NCI-H524 (cell line): Measurements from ENCODE around the gene TMTC2.
A peak's percentile ranks its signal among the peaks of the same experiment; 100 is the strongest.
"Not testable (repeated sequence)": the region's sequence is repeated elsewhere in the genome, so short reads cannot be mapped to it uniquely, and the experiment has no call there.

Experiments used
- DNase-seq, 2 experiments: peaks; one replicate each; lab custom pipeline; 2025; lab: John Stamatoyannopoulos, UW

TMTC2 gene

DNA sequence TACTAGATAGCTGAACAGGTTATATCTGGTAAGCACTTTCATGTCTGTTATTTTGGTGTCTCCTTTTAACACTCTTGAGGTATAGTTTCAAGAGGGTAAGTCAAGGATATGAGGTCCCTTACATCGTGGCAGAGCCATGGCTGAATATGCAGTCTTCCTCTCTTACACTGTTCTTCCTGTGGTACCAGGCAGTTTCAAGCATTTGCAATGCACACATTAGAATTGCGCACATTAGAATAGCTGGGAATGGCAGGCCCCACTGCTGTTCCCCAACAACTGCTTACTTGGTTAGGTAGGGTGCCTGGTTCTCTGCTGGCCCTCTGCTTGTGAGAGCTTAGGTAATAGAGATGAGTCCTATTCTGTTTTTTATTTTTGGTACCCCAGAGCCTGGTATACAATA, 41.2 kb downstream of the TMTC2 start:
- no peak for DNase-seq

DNA sequence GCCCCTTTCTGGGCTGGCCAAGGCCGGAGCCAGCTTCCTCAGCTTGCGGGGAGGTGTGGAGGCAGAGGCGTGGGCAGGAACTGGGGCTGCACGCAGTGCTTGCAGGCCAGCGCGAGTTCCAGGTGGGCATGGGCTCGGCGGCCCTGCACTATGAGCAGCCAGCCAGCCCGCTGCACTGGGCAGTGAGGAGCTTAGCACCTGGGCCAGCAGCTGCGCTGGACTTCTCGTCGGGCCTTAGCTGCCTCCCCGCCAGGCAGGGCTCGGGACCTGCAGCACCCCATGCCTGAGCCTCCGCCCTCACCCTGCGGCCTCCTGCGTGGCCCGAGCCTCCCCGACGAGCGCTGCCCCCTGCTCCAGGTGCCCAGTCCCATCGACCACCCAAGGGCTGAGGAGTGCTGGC, 42.0 kb downstream of the TMTC2 start:
- no peak for DNase-seq

DNA sequence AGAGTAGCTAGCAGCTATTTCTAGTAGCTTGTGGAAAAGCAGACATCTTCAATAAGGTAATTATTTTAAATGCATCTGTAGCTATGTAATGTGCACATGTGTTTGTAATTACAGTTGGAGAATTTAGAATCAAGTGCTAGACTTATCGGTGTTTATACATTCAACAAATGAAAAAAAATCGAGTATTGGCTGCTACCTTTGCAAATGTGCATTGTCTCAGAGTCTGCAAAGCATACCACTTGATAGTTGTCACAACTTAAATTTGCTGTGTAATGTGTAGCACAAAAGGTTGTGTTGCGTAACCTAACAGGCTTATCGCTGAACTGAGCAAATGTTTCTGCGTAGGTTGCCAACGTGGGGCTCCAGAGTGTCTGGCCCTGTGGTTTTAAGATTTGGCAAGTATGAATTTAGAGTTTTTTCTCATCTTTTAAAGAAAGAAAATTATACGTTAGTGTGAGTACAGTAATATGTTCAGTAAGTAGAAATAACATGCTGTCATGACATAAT, 44.3 kb downstream of the TMTC2 start:
- no peak for DNase-seq

DNA sequence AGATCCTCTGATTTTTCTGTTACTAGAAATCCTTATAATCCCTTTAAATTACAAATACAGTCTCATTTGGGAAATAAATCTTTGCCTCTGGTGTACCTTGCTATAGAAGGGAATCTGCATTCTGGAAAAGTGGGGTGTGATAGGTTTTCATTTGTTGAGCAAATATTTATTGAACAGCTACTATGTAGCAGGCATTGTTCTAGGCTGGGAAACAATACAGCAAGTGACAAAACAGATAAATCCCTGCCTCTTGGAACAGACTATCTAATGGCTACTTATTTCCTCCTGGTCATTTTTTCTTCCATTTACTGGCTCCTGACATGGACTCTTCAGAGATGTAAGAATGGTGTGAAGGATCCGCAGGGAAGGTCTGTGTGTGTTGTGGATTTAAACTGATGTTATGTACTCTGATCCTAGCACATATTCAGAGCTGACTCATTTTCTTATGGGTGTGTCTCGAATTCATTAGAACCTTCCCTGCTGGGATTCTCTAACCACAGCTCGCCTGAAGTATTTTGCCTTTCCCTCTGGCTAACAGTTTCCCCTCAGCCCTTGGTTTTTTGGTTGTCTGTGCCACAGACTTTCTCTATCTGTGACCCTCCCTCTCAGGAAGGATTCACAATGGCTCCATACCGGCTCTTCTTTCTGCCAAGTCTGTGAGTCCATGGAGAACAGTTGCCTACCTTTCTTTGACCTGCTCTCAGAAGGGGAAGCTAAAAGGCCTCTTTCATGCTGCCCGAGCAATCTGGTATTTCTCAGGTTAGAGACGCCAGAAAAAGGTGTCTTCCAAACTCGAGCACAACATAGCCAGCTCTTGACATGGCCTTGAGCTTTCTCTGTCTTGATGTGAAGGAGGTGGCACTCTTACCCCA, 53.7 kb downstream of the TMTC2 start:
- DNase-seq = no peak

DNA sequence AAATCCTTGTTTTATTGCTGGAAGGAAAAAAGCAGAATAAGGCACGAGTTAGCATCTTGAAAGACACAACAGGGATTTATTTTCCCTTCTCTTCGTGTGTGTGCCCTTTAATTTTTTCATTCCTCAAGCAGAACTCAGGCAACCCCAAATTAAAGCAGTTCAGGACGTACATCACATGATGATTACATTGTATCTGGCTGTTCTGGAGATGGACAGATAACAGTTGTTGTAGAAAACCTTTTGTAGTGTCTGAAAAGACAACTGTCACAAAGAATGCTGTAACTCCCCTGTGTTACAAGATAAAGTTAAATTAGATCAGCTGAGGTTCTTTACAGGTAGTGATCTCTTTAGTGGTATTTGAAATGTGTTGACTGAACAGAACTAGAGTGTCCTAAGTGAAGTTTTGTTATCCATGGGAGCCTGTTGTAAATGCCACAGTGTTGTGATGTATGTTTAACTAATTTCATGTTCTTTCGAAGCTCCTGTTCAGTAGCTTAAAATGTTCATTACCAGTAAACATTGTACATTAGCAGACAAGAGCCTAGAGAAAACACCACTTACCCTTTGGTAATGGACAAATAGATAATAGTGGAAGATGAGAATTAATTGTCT, 58.5 kb downstream of the TMTC2 start:
- DNase-seq = no peak

DNA sequence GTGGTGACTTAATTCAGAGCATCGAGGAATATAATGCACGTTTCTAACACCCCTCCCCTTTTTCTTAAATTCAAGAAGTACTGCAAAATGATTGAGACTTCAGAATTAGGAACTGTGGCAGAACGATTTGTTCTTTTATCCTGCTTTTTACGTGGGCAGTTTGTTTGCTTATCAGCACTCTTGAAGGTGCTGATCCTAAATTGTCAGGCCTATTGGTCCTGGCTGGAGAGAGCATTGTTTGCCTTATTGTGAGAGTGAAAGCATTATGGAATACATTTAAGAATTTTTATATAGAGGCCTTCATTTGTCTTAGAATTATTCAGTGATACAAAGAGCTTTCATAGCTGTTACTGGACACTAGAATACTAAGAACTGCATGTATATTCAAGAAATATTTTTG, 59.1 kb downstream of the TMTC2 start:
- DNase-seq = no peak

DNA sequence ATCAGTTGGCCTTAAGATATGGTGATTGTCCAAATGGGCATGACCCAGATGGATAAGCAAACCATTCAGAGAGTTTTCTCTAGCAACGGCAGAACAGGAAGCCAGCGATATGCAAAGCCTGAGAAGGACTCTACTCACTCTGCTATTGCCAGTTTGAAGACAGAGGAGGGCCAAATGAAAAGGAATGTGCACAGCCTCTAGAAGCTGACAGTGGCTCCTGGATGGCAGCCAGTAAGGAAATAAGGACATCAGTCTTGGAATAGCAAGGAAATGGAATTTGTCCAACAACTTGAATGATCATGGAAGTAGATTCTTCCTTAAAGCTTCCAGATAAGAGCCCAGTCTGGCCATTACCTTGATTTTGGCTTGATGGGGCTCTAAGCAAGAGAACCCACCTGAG, 60.0 kb downstream of the TMTC2 start:
- no peak for DNase-seq

DNA sequence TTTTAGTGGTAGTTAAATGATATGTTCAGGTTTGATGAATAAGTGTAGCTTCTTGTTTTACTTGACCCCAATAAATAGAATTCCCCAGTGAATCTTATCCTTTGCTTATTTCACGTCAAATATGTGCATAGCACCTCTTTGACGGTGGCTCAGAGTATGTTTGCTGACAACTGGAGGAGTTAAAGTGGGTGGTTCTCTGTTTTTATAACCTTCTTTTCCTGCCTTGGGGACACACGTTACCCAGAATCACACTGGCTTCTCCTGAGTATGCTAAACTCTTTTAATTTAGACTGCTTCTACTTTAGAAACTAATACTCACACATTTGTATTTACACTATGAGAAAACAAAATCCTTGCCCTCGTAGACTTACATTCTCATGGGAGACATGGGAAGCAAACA, 62.3 kb downstream of the TMTC2 start:
- no peak for DNase-seq

DNA sequence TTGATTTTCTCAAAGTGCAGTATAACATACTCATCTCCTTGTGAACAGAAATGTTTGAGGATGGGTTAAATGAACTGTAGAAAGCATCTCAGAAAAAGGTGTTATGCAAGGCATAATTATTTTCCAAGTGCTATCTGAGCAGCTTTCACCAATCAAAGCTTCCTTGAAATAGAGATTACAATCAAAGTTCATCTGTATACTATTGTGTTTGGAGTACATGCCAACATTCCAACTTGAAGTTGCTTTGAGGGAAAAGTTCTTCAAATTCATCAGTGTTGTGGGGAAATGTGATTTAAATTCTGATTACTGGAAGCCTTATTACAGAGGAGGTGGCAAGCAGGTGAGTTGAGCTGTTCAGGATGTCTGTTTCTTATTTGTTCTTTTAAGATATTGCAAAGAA, 68.2 kb downstream of the TMTC2 start:
- DNase-seq = no peak

DNA sequence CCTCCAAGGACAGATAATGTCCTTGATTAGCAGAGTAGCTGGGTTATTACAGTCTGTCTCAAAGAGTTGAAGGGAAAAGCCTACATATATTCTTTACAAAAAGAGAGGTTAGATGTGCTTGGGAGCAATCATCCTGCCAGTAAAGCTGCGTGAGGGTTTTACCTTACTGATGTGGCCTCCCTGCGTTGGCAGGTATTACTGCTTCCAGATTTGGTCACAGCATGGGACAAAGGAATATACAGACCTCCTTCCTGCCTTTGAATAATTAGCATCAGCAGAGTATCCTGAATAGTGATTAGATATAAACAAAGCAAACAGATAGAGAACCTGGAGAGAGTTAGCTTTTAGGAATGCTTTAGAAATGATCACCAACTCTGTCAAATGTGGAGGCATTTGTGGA, 69.6 kb downstream of the TMTC2 start:
- DNase-seq = no peak

DNA sequence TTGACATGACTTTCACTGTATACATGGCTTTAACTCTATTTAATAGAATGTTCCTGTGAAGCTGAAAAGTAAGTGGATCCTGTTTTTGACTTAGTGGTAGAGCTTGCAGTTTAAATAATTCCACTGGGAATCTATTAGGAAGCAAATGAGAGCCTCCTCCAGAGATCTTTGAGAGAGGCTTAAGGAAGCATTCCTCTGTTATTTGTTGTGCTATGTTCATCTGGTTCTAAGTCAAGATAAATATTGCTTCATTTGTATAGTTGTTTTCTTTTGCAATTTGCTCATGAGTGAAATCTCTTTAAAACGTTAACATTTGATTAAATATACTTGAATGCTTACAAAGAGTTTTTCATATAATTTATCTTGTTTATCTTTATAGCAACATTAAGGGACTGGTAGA, 70.4 kb downstream of the TMTC2 start:
- no peak for DNase-seq

DNA sequence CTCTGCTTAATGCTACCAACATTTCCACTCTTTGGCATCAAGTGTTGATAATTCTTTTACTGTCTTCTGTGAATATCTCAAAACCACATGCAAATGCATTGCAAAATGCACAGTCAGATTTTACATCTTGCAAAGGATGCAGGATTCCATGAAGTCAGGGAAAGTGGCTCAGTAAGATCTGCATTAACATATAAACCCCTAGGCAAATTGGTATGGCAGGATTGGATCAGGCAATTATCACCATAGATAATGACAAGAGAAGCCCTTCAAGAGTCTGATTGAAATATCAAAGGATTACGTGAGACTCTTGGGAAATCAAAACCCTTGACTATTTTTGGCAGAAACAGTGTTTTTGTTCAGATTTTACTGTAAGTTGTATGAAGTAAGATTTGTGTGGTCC, 71.0 kb downstream of the TMTC2 start:
- no peak for DNase-seq

DNA sequence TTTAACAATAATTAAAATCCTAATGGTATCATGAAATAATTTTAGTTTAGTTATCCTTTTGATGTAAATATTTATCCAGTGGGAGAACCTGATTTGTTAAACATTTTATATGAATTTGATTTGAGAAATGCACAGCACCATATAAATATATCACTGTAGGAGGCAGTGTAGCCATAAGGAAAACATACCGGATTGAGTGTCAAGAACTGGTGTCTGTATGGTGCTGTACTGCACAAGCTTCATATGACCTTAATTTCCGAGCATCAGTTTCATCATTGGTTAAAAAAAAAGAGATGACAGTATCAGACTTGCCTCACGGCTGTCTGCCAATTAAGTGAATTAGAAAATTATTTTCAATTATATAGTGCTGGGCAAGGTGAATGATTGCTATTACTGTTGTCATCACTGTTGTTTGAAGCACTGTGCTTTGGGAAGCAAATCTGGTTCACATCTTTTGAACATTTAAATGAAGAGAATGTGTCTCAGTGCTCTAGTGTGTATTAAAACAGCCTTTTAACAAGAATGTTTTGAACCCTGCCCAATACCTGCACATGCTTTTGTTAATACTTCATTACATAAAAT, 72.1 kb downstream of the TMTC2 start:
- peak in 1 of 2 experiments; percentile 19 for DNase-seq

DNA sequence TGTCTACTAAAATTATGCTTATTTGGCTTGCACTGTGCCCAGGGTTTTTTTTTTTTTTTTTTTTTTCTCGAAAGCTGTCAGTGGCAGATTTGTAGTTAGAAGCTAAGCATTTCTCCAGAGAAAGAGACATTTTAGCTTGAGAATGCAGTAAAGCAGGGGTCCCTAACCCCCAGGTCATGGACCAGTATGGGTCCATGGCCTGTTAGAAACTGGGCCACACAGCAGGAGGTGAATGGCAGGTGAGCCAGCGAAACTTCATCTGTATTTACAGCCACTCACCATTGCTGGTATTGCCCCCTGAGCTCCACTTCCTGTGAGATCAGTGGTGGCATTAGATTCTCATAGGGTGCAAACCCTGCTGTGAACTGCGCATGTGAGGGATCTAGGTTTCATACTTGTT, 73.7 kb downstream of the TMTC2 start:
- no peak for DNase-seq

DNA sequence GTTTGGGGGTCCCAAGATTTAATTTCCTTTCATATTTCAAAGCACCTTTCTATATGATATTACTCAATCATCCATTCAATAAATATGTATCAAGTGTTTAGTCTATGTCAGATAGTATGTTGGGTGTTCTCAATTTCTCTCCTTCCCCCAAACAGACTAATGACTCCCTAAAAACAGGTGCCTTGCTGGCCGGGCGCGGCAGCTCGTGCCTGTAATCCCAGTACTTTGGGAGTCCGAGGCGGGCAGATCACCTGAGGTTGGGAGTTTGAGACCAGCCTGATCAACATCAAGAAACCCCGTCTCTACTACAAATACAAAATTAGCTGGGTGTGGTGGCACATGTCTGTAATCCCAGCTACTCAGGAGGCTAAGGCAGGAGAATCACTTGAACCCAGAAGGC, 78.5 kb downstream of the TMTC2 start:
- not testable (repeated sequence) for DNase-seq

DNA sequence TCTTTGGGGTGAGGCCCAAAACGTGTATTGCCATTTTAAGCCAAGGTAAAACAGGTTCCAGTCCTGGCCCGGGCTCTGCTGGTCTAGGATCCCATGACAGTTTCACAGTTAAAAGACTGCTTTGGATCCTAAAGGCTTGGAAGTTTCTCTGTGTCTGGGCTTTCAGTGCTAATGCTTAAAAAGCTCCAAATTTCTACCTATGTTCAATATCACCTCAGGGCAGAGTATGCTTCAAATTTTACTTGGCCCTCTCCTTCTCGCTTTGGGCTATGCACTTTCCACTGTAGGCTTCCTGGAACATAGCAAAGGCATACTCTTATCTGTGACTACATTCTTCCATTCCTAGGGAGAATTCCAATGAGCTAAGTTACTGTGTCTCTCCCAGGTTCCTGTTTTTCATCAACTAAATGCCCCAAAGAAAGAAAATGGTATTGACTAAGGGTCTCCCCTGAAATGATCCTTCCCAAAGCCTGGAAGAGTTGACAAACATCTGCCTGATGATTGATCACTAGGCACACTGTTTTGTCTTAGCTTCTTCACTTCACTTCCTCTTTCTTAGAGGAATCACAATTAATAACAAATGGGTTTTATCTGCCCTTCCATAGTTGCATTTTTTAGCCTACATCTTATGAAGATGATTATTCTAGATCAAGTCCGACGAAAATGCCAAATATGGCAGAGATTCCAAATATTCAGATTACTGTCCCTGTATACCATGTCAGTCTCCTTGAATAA, 79.4 kb downstream of the TMTC2 start:
- DNase-seq = no peak

DNA sequence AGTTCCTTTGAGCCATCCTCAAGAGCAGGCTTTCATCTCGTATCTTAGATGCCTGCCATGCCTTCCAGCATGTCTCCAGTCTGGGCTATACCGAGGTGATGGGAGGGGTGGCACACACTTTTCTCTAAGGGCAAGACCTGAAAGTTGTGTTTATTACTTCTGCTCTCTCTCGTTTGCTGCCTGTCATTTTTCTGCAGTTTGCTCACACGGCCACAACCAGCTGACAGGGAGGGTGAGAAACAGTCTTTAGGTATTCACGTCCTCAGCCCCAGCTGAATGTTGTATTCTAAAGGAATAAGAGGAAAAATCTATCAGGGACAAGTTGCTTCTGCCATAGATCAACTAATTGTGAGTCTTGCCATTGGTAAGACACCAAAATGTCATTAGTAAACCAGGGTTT, 88.0 kb downstream of the TMTC2 start:
- DNase-seq = no peak

DNA sequence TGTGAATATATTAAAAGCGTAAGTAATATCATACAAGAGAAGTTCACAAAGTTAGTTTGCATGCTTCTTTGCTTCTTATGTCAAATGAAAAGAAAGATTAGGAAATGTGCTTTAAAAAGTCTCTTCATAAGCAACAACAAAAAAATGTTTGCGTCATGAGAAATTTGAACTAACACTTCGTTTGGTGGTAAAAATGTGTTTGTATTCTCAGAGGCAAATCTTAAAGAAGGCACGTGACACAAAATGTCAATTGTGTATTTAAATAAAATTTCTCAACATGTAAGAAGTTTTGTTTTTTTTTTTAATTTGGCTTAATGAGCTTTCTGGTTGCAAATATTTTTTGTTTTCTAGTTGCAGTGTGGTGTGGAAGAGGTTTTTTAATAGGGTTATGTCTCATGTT, 93.8 kb downstream of the TMTC2 start:
- DNase-seq = no peak

DNA sequence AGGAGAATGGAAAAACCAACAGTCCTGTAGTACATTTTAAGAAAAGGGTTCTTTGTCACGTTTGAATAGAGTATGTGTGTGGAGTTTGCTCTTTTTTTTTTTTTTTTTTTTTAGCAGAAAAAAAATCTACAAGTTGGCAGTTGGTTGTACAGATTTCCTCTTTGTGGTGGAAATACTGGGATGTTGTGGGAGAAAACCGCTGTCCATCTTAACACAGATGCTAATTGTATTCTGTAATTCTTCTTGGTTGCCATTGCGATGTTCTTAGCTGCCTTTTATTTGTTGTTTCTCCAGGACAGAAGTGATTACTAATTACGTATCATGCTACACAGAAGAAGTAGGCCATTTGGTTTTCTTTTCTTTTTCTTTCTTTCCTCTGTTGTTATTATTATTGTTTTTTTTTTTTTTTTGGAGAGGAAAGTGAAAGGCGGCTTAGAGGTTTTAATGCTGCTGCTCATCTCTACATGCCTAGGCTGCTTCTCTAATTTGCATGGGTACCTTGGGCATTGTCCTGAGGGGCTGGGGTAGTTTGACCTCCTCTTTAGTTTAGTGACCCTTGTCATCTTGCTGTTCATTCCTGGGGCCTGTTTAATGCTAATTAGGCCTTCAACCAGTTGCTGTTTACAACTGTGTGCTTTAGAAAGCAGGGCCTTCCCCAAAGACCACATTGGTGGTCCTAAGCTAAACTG, 94.7 kb downstream of the TMTC2 start:
- DNase-seq = no peak

DNA sequence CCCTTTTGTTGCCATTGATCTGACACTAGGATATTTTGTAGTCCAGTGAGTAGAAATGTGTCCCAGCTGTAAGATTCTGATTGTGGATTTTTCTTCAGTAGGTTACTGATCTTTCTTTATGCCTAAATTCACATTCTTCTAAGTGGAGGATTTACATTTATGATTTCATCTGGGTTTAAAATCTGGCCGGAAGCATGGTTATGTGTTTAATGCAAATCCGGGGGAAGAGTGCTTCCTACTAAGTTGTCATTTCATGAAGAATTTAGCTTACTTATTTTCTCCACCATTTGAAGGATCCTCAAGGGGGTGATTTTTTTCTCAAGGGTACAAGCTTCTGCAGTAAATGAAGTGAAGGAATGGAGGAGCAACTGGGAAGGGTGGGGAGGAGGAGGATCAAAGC, 96.7 kb downstream of the TMTC2 start:
- no peak for DNase-seq

DNA sequence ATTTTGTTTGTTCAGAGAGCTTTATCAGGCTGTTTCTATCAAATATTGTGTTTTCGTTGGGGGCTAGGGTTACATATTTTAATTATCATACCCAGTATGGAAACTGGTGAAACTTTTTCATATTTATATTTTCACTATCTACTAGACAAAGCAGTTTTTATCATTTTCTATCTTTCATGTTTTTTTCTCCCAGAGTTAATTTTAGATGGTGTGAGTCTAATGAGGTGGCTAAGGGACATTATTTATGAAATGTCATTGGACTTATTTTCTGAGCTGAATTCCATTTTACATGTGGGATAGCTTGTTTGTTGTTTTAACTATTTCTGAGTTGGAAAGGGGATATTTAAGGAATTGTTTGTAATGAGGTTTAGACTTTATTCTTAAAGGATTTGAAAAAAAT, 100.3 kb downstream of the TMTC2 start:
- no peak for DNase-seq

DNA sequence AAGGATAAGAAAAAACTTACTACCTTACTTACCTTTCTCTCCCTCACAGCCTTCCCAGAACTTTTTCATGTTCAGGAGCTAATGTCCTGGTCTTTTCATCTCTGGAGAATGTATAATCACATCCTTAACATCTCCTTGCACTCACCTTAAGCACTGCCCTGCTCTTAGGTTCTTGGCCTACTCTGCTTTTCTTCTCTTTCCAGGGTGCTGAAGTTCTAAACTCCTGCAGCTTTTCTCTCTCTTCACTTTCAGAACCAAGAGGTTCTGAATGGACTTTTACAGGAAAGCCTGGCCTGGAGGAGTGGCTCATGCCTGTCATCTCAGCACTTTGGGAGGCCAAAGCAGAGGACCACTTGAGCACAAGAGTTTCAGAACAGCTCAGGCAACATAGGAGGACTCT, 101.9 kb downstream of the TMTC2 start:
- no peak for DNase-seq
